ENCODE measurements around the gene TMCC2.

TMCC2 gene

DNA sequence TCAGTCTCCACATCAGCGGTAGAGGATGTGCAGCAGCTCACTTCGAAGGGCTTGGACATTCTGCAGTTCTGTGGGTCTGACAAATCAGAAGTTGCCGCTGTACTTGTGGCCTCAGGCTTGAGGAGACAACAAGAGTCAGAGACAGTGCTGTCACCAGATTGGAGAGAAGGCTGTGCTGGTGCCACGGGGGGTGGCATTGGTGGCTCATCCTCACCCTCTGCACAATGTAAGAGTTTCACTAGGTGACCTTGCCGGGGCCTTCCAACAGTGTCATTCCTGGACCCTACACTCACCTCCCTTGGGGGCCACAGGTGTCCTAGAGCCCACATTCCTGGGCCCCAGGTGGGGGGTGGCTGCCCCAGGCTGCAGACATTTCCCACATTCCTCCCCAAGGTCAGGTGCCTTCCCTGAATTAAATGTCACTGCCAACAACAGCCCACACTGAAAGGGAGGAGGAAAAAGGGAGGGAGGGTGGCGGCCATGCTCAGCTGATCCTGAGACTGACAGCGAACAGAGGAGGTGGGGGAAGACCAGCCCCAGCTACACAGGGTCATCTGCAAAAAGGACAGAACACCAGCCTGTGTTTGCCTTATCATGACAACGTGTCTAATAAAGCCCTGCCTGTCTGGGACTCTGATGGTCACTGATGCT, 46.4 kb downstream of the TMCC2 start:
- Histone ChIP-seq H3K4me3 (ENCODE audit: low read length) (no peak overlapping the region), H3K9ac (ENCODE audit: low read length) (no peak overlapping the region), H3K79me2 (ENCODE audit: low read length) (no peaks in the 10 kb centered on the region), H3K27me3 (replicated peaks; ENCODE audit: insufficient read depth, low read length) (no peaks in the 10 kb centered on the region), H2AFZ (ENCODE audit: low read length) (no peak overlapping the region), H4K20me1 (ENCODE audit: insufficient read depth, low read length) (no peaks in the 10 kb centered on the region), H3K27ac (ENCODE audit: low read length) (no peak overlapping the region), H3F3A (ENCODE audit: insufficient read depth, low read length) (no peaks in the 10 kb centered on the region), H3K9me3 (replicated peaks; ENCODE audit: insufficient read depth, low read length) (no peaks in the 10 kb centered on the region), H3K4me1 (ENCODE audit: low read length) (peaks cover 37% of the 10 kb centered on the region), H3K4me2 (ENCODE audit: low read depth, low read length) (no peak overlapping the region), H3K36me3 (replicated peaks; ENCODE audit: insufficient read depth, low read length) (no peaks in the 10 kb centered on the region), H3K9me2 (replicated peaks; ENCODE audit: insufficient read depth, low read length) (no peaks in the 10 kb centered on the region)
- TF ChIP-seq EZH2phosphoT487 (IDR thresholded peaks at IDR 0.05; ENCODE audit: low read length), result no peak
- no peak for TF ChIP-seq EZH2 (optimal IDR thresholded peaks at IDR 0.05; ENCODE audit: low read depth, low read length)
- TF ChIP-seq CTCF (IDR thresholded peaks at IDR 0.05; ENCODE audit: low read length), result no peak
- no peak for DNase-seq

GRCh38 chr1:205275133-205275532, 47.4 kb downstream of the TMCC2 start:
- Histone ChIP-seq H3K79me2 (ENCODE audit: low read length) (no peaks in the 10 kb centered on the region), H3K4me3 (ENCODE audit: low read length) (no peak overlapping the region), H4K20me1 (ENCODE audit: insufficient read depth, low read length) (no peaks in the 10 kb centered on the region), H3K9ac (ENCODE audit: low read length) (no peak overlapping the region), H3F3A (ENCODE audit: insufficient read depth, low read length) (no peaks in the 10 kb centered on the region), H3K4me1 (ENCODE audit: low read length) (peaks cover 47% of the 10 kb centered on the region), H3K36me3 (replicated peaks; ENCODE audit: insufficient read depth, low read length) (no peaks in the 10 kb centered on the region), H3K9me3 (replicated peaks; ENCODE audit: insufficient read depth, low read length) (no peaks in the 10 kb centered on the region), H3K4me2 (ENCODE audit: low read depth, low read length) (peak overlapping the region; percentile 1; the same call in 1 of the 2 replicates), H3K27me3 (replicated peaks; ENCODE audit: insufficient read depth, low read length) (no peaks in the 10 kb centered on the region), H3K27ac (ENCODE audit: low read length) (peak overlapping the region; percentile 44; the same call in 1 of the 2 replicates), H2AFZ (ENCODE audit: low read length) (no peak overlapping the region), H3K9me2 (replicated peaks; ENCODE audit: insufficient read depth, low read length) (no peaks in the 10 kb centered on the region)
- DNase-seq, result peak; percentile 83
- TF ChIP-seq EZH2phosphoT487 (IDR thresholded peaks at IDR 0.05; ENCODE audit: low read length) (no peak), CTCF (IDR thresholded peaks at IDR 0.05; ENCODE audit: low read length) (peak; percentile 44), EZH2 (optimal IDR thresholded peaks at IDR 0.05; ENCODE audit: low read depth, low read length) (no peak)

DNA sequence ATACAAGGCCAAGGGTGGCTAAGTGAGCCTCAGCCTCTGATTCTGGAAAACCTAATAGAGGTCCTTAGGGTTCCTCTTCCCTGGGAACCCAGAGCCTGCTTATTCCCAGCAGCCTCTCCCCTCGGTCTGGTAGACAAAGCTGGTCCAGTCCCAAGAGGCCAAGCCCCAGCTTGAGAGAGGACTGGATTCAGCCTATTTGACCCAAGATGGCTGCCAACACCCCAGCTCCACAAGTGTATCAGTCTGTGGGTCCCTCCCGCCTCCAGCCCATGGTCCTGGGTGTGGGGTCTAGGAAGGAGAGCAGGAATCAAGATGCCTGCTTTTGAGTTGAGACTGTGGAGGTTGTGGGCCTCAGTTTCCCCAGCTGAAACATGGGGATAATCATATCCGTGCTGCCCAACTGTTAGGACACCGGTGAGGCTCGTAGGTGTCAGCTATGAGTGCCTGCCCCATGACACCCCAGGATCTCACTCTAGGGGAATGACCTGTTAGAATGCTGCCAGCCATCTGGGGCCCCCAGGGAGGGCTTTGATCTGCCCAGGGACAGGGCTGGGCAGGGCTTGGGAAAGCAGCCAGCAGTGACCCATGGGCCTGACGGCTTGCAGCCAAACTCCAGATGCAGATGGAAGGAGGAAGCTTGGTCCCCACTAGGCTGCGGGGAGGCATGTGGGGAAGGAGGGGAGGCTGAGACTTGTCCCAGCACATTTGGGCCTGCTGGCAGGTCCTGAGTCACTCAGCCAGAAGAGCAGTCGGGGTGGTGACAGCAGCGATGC, 48.4 kb downstream of the TMCC2 start:
- no peaks in the 10 kb centered on the region for H3K9me3 ChIP-seq (replicated peaks; ENCODE audit: insufficient read depth, low read length)
- H3K4me1 ChIP-seq (ENCODE audit: low read length), result peaks cover 43% of the 10 kb centered on the region
- H2AFZ ChIP-seq (ENCODE audit: low read length), result no peak overlapping the region
- no peaks in the 10 kb centered on the region for H3K9me2 ChIP-seq (replicated peaks; ENCODE audit: insufficient read depth, low read length)
- H3K79me2 ChIP-seq (ENCODE audit: low read length), result no peaks in the 10 kb centered on the region
- DNase-seq, result no peak
- H4K20me1 ChIP-seq (ENCODE audit: insufficient read depth, low read length), result no peaks in the 10 kb centered on the region
- H3F3A ChIP-seq (ENCODE audit: insufficient read depth, low read length), result no peaks in the 10 kb centered on the region
- no peak overlapping the region for H3K9ac ChIP-seq (ENCODE audit: low read length)
- no peak overlapping the region for H3K4me2 ChIP-seq (ENCODE audit: low read depth, low read length)
- no peaks in the 10 kb centered on the region for H3K27me3 ChIP-seq (replicated peaks; ENCODE audit: insufficient read depth, low read length)
- no peak overlapping the region for H3K4me3 ChIP-seq (ENCODE audit: low read length)
- no peak overlapping the region for H3K27ac ChIP-seq (ENCODE audit: low read length)
- TF ChIP-seq CTCF (IDR thresholded peaks at IDR 0.05; ENCODE audit: low read length) (no peak), EZH2 (optimal IDR thresholded peaks at IDR 0.05; ENCODE audit: low read depth, low read length) (no peak), EZH2phosphoT487 (IDR thresholded peaks at IDR 0.05; ENCODE audit: low read length) (no peak)
- no peaks in the 10 kb centered on the region for H3K36me3 ChIP-seq (replicated peaks; ENCODE audit: insufficient read depth, low read length)
